Calu3 (cell line): Measurements from ENCODE around the gene SCARB1. TPM values are rescaled to one million over a fixed set of nuclear protein-coding genes. Genes with fewer than 3 reads are reported as not detected.

ENCODE experiments used
- BruUV-seq: library from RNA; stranded (reverse); fragments of 400-500 nt; replicated peaks from 2 replicates; lab custom pipeline; 2021; lab: Mats Ljungman, UMichigan
- CTCF ChIA-PET: fragments of 300-600 bp; sonication (Branson Sonifier 250); formaldehyde crosslinking; loops from one replicate; lab custom pipeline; 2022; ENCODE audit warnings: antibody characterized with exemption; lab: Charles Lee
- DNase-seq: peaks from one replicate; pipeline ENCODE4 v3.0.0; 2022
- H3K27ac Mint-ChIP-seq: one replicate; pipeline ENCODE4 v1.8.0; 2022; ENCODE audit warnings: mixed read lengths; ENCODE audit not compliant: unreplicated experiment
- H3K27me3 Mint-ChIP-seq: one replicate; pipeline ENCODE4 v1.8.0; 2022; ENCODE audit warnings: mixed read lengths; ENCODE audit not compliant: unreplicated experiment
- H3K36me3 Mint-ChIP-seq: one replicate; pipeline ENCODE4 v1.8.0; 2022; ENCODE audit warnings: mild to moderate bottlenecking, moderate library complexity, mixed read lengths; ENCODE audit not compliant: insufficient read depth, unreplicated experiment
- H3K4me1 Mint-ChIP-seq: one replicate; pipeline ENCODE4 v1.8.0; 2022; ENCODE audit warnings: mild to moderate bottlenecking, low read depth, mixed read lengths; ENCODE audit not compliant: unreplicated experiment
- H3K4me3 Mint-ChIP-seq: one replicate; pipeline ENCODE4 v1.8.0; 2022; ENCODE audit warnings: mild to moderate bottlenecking, low read depth, moderate library complexity, mixed read lengths; ENCODE audit not compliant: unreplicated experiment
- H3K9me3 Mint-ChIP-seq: one replicate; pipeline ENCODE4 v1.8.0; 2022; ENCODE audit warnings: low read depth, mixed read lengths; ENCODE audit not compliant: unreplicated experiment
- CTCF ChIP-seq: fragments of 200-600 bp; IDR thresholded peaks from one replicate; pipeline ENCODE4 v1.8.0; 2022; ENCODE audit warnings: antibody characterized with exemption; ENCODE audit not compliant: unreplicated experiment
- intact Hi-C: fragments of 100-400 bp; cut with micrococcal nuclease; formaldehyde crosslinking; loops from one replicate; pipeline ENCODE4 v1.10.0; 2022; ENCODE audit not compliant: unreplicated experiment
- total RNA-seq: library from RNA; stranded (reverse); gene quantifications from 2 replicates; pipeline ENCODE4 v1.2.3, GENCODE V29; 2022

The SCARB1 gene
- total RNA-seq, 1 experiment from 2014 or later = 51.6 TPM

- no TSS peak for BruUV-seq
- intact Hi-C loops = loop anchor here (1.0 kb wide), 1 partner anchor 735 kb away; no protein-coding TSS in a partner anchor
- H3K27me3 Mint-ChIP-seq = peaks cover 20% of the 10 kb centered on the region
- H3K9me3 Mint-ChIP-seq = peaks cover 3% of the 10 kb centered on the region
- H3K36me3 Mint-ChIP-seq = peaks cover 12% of the 10 kb centered on the region
- H3K27ac Mint-ChIP-seq = no peak overlapping the region
- H3K4me3 Mint-ChIP-seq = peak overlapping the region; percentile 17
- CTCF ChIA-PET = interaction anchor here (0.7 to 1.6 kb wide), 5 partner anchors 44 to 736 kb away, joined by 3 to 7 read pairs (median 4); no protein-coding TSS in a partner anchor
- DNase-seq = peak; percentile 95
- H3K4me1 Mint-ChIP-seq = peaks cover 61% of the 10 kb centered on the region
- peak; percentile 98 for TF ChIP-seq CTCF
Measured at GRCh38 chr12:124771462-124772288, 92.0 kb downstream of the SCARB1 start.

GRCh38 chr12:124770728-124771127 is 92.9 kb downstream of the SCARB1 start:
- TF ChIP-seq CTCF = no peak
- Mint-ChIP-seq H3K36me3 (peaks cover 13% of the 10 kb centered on the region), H3K27me3 (peaks cover 20% of the 10 kb centered on the region), H3K4me1 (peaks cover 61% of the 10 kb centered on the region), H3K27ac (no peak overlapping the region), H3K4me3 (no peak overlapping the region), H3K9me3 (peaks cover 3% of the 10 kb centered on the region)
- no peak for DNase-seq
- intact Hi-C loops = no loop called here
- no TSS peak for BruUV-seq
- CTCF ChIA-PET = interaction anchor here (1.0 to 1.6 kb wide), 2 partner anchors 30 to 418 kb away, joined by 3 to 7 read pairs; no protein-coding TSS in a partner anchor

GRCh38 chr12:124769881-124770512 is 93.7 kb downstream of the SCARB1 start:
- intact Hi-C loops = loop anchor here (10.0 kb wide), 1 partner anchor 425 kb away; no protein-coding TSS in a partner anchor
- H3K4me1 Mint-ChIP-seq = peaks cover 54% of the 10 kb centered on the region
- H3K4me3 Mint-ChIP-seq = no peak overlapping the region
- peaks cover 3% of the 10 kb centered on the region for H3K9me3 Mint-ChIP-seq
- peaks cover 18% of the 10 kb centered on the region for H3K36me3 Mint-ChIP-seq
- CTCF ChIA-PET = interaction anchor here (0.6 to 1.0 kb wide), 4 partner anchors 29 to 844 kb away, joined by 3 to 4 read pairs (median 3); no protein-coding TSS in a partner anchor
- peaks cover 20% of the 10 kb centered on the region for H3K27me3 Mint-ChIP-seq
- H3K27ac Mint-ChIP-seq = no peak overlapping the region
- no peak for DNase-seq
- no peak for TF ChIP-seq CTCF
- BruUV-seq = no TSS peak

GRCh38 chr12:124769163-124769530 is 94.5 kb downstream of the SCARB1 start:
- no TSS peak for BruUV-seq
- H3K27me3 Mint-ChIP-seq = peaks cover 20% of the 10 kb centered on the region
- no peak overlapping the region for H3K27ac Mint-ChIP-seq
- intact Hi-C loops = loop anchor here (10.0 kb wide), 1 partner anchor 424 kb away; no protein-coding TSS in a partner anchor
- no peak for DNase-seq
- TF ChIP-seq CTCF = no peak
- peaks cover 18% of the 10 kb centered on the region for H3K36me3 Mint-ChIP-seq
- CTCF ChIA-PET = interaction anchor here (0.6 kb wide), 1 partner anchor 1964 kb away, joined by 3 read pairs; no protein-coding TSS in a partner anchor
- no peak overlapping the region for H3K4me3 Mint-ChIP-seq
- H3K4me1 Mint-ChIP-seq = peaks cover 52% of the 10 kb centered on the region
- H3K9me3 Mint-ChIP-seq = peaks cover 5% of the 10 kb centered on the region
